AG04449 (cell line): ENCODE results near the gene LNX2.

ENCODE experiments used
- CTCF ChIA-PET: fragments of 350-600 bp; formaldehyde crosslinking; extraction: SDS; loops from one replicate; lab custom pipeline; 2021; ENCODE audit warnings: antibody characterized with exemption; lab: Yijun Ruan, JAX
- POLR2A ChIA-PET: fragments of 400-600, 350-600 bp; formaldehyde crosslinking; extraction: SDS; loops from one replicate; lab custom pipeline; 2020; ENCODE audit warnings: antibody characterized with exemption, inconsistent platforms; lab: Yijun Ruan, JAX
- DNase-seq: peaks from one replicate; pipeline ENCODE4 v3.0.0-alpha.2; 2010; ENCODE audit warnings: low read depth, low spot score
- H3K4me3 ChIP-seq: 2 replicates; pipeline ENCODE4 v1.5.1; 2011; ENCODE audit warnings: low read depth, mild to moderate bottlenecking, control low read depth, low read length
- CTCF ChIP-seq: IDR thresholded peaks from one replicate; pipeline ENCODE4 v1.5.1; 2011; ENCODE audit warnings: mild to moderate bottlenecking, moderate library complexity, low read length, control low read depth, inconsistent platforms; ENCODE audit not compliant: insufficient read depth; ENCODE audit errors: missing control alignments

The LNX2 gene

DNA sequence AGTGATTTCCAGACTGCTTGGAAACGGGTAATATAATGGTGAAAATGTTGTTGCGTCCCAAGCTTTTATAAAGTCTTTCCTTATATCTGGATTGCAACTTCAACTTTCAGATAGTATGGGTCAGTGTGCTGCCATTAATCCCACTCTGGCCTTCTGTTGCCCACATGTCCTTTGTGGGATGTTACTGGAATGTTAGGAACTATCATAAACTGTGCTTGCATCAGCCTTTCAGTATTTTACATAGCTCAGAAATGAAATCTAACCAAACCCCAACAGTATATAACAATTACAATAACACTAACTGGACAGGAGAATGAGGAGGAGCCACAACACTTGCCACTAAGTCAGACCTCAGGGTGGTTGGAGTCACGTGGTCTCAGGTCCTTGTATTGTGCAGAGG is 78.9 kb downstream of the LNX2 start:
- CTCF ChIA-PET: interaction anchor here (1.2 to 17.8 kb wide), 6 partner anchors 8 to 412 kb away, joined by 3 to 335 read pairs (median 3); no protein-coding TSS in a partner anchor
- no peak overlapping the region for H3K4me3 ChIP-seq
- POLR2A ChIA-PET: no interaction called here
- DNase-seq: peak; percentile 28
- TF ChIP-seq CTCF: no peak

- TF ChIP-seq CTCF: no peak
- CTCF ChIA-PET: interaction anchor here (1.1 to 17.8 kb wide), 2 partner anchors 164 to 290 kb away, joined by 3 to 335 read pairs; no protein-coding TSS in a partner anchor
- DNase-seq: no peak
- POLR2A ChIA-PET: interaction anchor here (0.5 kb wide), 1 partner anchor 314 kb away, joined by 3 read pairs; no protein-coding TSS in a partner anchor
- no peak overlapping the region for H3K4me3 ChIP-seq
Observed at GRCh38 chr13:27536361-27537101, 83.8 kb downstream of the LNX2 start.

- H3K4me3 ChIP-seq: no peak overlapping the region
- CTCF ChIA-PET: interaction anchor here (0.7 to 17.8 kb wide), 3 partner anchors 84 to 291 kb away, joined by 3 to 335 read pairs (median 6); no protein-coding TSS in a partner anchor
- no peak for DNase-seq
- POLR2A ChIA-PET: no interaction called here
- no peak for TF ChIP-seq CTCF
Observed at GRCh38 chr13:27535546-27535945, 84.8 kb downstream of the LNX2 start.

DNA sequence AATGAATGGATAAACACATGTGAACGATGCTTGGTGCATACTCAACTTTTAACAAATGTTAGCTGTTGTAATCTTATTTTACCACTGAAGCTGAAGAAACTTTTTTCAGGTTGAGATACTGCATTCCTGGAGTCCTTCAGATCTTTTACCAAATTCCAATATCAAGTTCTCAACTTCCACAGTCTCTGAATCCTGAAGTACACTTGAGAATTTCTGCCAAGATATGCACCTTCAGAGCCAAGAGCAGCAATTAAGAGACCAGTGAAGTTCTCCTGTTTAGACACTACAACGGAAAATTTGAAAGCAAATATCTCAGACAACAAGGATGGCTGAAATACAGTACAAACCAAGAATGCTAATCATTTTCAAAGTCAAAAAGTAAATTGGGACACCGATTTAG is 85.3 kb downstream of the LNX2 start:
- no peak overlapping the region for H3K4me3 ChIP-seq
- peak; percentile 16 for DNase-seq
- ChIA-PET POLR2A (no interaction called here), CTCF (interaction anchor here (0.7 to 17.8 kb wide), 10 partner anchors 7 to 449 kb away, joined by 3 to 335 read pairs (median 5); no protein-coding TSS in a partner anchor)
- no peak for TF ChIP-seq CTCF

DNA sequence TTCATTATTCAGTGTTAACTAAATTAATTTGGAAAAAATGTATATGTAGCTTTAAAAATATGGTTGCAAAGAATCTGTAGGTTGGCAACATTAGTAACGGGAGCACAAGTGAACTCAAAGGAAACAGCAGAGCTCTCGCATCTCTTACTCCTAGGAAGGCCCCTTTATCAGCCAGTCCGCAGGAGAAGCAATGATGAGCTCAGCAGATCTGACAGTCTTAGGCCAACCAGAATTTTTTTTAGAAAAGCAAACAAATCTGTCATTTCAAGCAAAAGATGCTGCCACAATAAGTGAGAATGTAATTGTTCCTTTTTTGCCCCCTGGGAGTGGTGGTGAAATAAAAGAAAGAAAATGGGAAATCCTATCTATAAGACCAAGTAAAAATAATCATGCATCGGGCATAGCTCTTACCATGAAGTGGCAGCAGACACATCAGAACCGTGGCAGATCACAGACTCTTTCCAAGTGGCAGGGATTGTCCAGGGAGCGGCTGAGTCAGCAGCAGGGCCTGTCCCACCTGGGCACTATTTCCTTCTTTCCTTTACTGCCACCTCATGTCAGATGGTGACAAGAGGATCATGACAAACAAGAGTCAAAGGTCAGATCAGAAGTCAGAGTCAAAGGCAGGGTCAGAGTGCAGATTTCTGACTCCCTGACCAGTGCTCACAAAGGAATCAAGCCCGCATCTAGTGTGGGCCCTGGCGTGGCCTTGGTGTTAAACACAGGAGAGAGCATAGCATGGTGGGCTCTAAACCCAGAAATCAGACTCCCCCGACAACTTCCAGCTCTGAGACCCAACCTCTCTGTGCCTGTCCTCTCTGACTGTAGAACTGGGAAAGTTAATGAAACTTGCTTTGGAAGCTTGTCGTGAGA is 86.0 kb downstream of the LNX2 start:
- no peak overlapping the region for H3K4me3 ChIP-seq
- TF ChIP-seq CTCF: no peak
- ChIA-PET CTCF (interaction anchor here (0.7 to 17.8 kb wide), 20 partner anchors 8 to 450 kb away, joined by 3 to 335 read pairs (median 4); partner anchors contain the start of gene POLR1D), POLR2A (no interaction called here)
- no peak for DNase-seq
